ENCODE data around the gene TMEM178A.
"Not testable (repeated sequence)": the region's sequence is repeated elsewhere in the genome, so short reads cannot be mapped to it uniquely, and the experiment has no call there.

Gene TMEM178A

GRCh38 chr2:39625193-39625926 is 40.4 kb upstream of the TMEM178A start:
- TF ChIP-seq ZFX (IDR thresholded peaks at IDR 0.05; ENCODE audit: borderline replicate concordance) (no peak), CTCF (IDR thresholded peaks at IDR 0.05) (no peak)
- H3K27ac ChIP-seq, result peak overlapping the region; percentile 54

- H3K27ac ChIP-seq, result peak overlapping the region; percentile 54
- TF ChIP-seq ZFX (IDR thresholded peaks at IDR 0.05; ENCODE audit: borderline replicate concordance), result no peak
- no peak for TF ChIP-seq CTCF (IDR thresholded peaks at IDR 0.05)
Measured at GRCh38 chr2:39625927-39626270, 39.8 kb upstream of the TMEM178A start.

DNA sequence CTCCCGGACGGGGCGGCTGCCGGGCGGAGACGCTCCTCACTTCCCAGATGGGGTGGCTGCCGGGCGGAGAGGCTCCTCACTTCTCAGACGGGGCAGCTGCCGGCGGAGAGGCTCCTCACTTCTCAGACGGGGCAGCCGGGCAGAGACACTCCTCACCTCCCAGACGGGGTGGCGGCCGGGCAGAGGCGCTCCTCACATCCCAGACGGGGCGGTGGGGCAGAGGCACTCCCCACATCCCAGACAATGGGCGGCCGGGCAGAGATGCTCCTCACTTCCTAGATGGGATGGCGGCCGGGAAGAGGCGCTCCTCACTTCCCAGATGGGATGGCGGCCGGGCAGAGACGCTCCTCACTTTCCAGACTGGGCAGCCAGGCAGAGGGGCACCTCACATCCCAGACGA is 37.4 kb upstream of the TMEM178A start:
- H3K27ac ChIP-seq, result not testable (repeated sequence)

DNA sequence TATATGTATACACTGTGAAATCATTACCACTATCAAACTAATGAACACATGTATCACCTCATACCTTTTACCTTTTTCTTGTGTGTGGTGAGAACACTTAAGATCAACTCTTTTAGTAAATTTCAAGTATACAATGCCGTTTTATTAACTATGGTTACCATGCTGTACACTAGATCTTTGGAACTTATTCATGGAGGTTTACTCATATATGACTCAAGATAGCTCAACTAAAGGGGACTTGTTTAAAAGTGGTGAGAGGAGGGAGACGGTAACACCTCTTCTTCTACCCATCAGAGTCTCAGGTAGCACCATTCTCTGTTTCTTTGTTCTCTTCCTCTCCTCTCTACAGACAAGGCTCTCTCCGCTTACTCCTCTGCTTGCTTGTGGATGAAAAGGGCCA is 36.1 kb upstream of the TMEM178A start:
- no peak for TF ChIP-seq ZFX (IDR thresholded peaks at IDR 0.05; ENCODE audit: borderline replicate concordance)
- TF ChIP-seq CTCF (IDR thresholded peaks at IDR 0.05), result no peak
- no peak overlapping the region for H3K27ac ChIP-seq

GRCh38 chr2:39631256-39631655 is 34.5 kb upstream of the TMEM178A start:
- TF ChIP-seq ZFX (IDR thresholded peaks at IDR 0.05; ENCODE audit: borderline replicate concordance), result no peak
- TF ChIP-seq CTCF (IDR thresholded peaks at IDR 0.05), result no peak
- H3K27ac ChIP-seq, result no peak overlapping the region

GRCh38 chr2:39631718-39632117 is 34.0 kb upstream of the TMEM178A start:
- TF ChIP-seq ZFX (IDR thresholded peaks at IDR 0.05; ENCODE audit: borderline replicate concordance), result no peak
- TF ChIP-seq CTCF (IDR thresholded peaks at IDR 0.05), result no peak
- H3K27ac ChIP-seq, result no peak overlapping the region

GRCh38 chr2:39632876-39633275 is 32.8 kb upstream of the TMEM178A start:
- TF ChIP-seq CTCF (IDR thresholded peaks at IDR 0.05) (no peak), ZFX (IDR thresholded peaks at IDR 0.05; ENCODE audit: borderline replicate concordance) (no peak)
- H3K27ac ChIP-seq, result no peak overlapping the region

- H3K27ac ChIP-seq, result no peak overlapping the region
- no peak for TF ChIP-seq CTCF (IDR thresholded peaks at IDR 0.05)
- no peak for TF ChIP-seq ZFX (IDR thresholded peaks at IDR 0.05; ENCODE audit: borderline replicate concordance)
Measured at GRCh38 chr2:39636306-39636705, 29.4 kb upstream of the TMEM178A start.

Data from 22Rv1 (cell line).